H1 (cell line): ENCODE results near the gene MARK3. TPM values are rescaled to one million over a fixed set of nuclear protein-coding genes. Genes with fewer than 3 reads are reported as not detected.
A peak's percentile ranks its signal among the peaks of the same experiment; 100 is the strongest.

ENCODE experiments used
- CTCF ChIA-PET: fragments of 300-600 bp; sonication (Branson Sonifier 250); formaldehyde crosslinking; loops from one replicate; lab custom pipeline; 2021; ENCODE audit not compliant: partially characterized antibody; lab: Charles Lee
- POLR2A ChIA-PET: fragments of 300-600 bp; sonication (Branson Sonifier 250); formaldehyde crosslinking; loops from one replicate; lab custom pipeline; 2021; ENCODE audit warnings: inconsistent platforms; ENCODE audit not compliant: partially characterized antibody; lab: Charles Lee
- DNase-seq, 2 experiments: peaks; one replicate each; pipeline versions ENCODE4 v3.0.0 to v3.0.0-alpha.2; 2010 to 2022; ENCODE audit warnings: low spot score in 2 of 2, low read depth in 1 of 2, mixed read lengths in 1 of 2
- FAIRE-seq: peaks from 2 replicates; lab custom pipeline; 2011; peaks lifted over from hg19 to GRCh38; lab: Jason Lieb, UNC
- H2AFZ ChIP-seq: 2 replicates; pipeline ENCODE4 v1.8.1; 2012; ENCODE audit warnings: low read length, inconsistent platforms
- H2AK5ac ChIP-seq: 2 replicates; pipeline ENCODE4 v1.6.1; 2013; ENCODE audit warnings: low read depth, low read length
- H2BK120ac ChIP-seq: replicated peaks from 2 replicates; pipeline ENCODE3; 2013; ENCODE audit warnings: low read depth, low read length, inconsistent platforms
- H2BK12ac ChIP-seq: 2 replicates; pipeline ENCODE4 v1.6.1; 2013; ENCODE audit warnings: low read depth, low read length
- H2BK15ac ChIP-seq: 2 replicates; pipeline ENCODE4 v1.6.1; 2013; ENCODE audit warnings: low read length
- H2BK20ac ChIP-seq: 2 replicates; pipeline ENCODE4 v1.6.1; 2013; ENCODE audit warnings: low read length
- H2BK5ac ChIP-seq: 2 replicates; pipeline ENCODE4 v1.6.1; 2013; ENCODE audit warnings: low read depth, low read length
- H3K14ac ChIP-seq: 2 replicates; pipeline ENCODE4 v1.6.1; 2013; ENCODE audit warnings: inconsistent platforms; ENCODE audit not compliant: insufficient read length
- H3K18ac ChIP-seq: 2 replicates; pipeline ENCODE4 v1.6.1; 2013; ENCODE audit warnings: low read length; ENCODE audit errors: extremely low read depth
- H3K23ac ChIP-seq: 2 replicates; pipeline ENCODE4 v1.6.1; 2013; ENCODE audit warnings: inconsistent platforms; ENCODE audit not compliant: insufficient read length
- H3K23me2 ChIP-seq: 2 replicates; pipeline ENCODE4 v1.6.1; 2013; ENCODE audit warnings: low read depth, low read length
- H3K27ac ChIP-seq: 2 replicates; pipeline ENCODE4 v1.6.1; 2011; ENCODE audit warnings: low read depth, low read length, inconsistent platforms
- H3K27me3 ChIP-seq, 4 experiments: replicated peaks in 1 of 4; 1 replicate in 1 of 4; 2 replicates in 3 of 4; pipeline versions ENCODE4 v1.6.1 to v1.8.1; 2011 to 2013; ENCODE audit warnings: low read length in 3 of 4, mild to moderate bottlenecking in 3 of 4, inconsistent platforms in 2 of 4, mixed read lengths in 2 of 4, moderate library complexity in 1 of 4; ENCODE audit not compliant: control insufficient read depth in 3 of 4, insufficient read depth in 3 of 4; ENCODE audit errors: extremely low read depth in 1 of 4
- H3K36me3 ChIP-seq, 4 experiments: 2 replicates each; pipeline versions ENCODE4 v1.6.1 to v1.8.1; 2011 to 2013; ENCODE audit warnings: mild to moderate bottlenecking in 4 of 4, low read length in 3 of 4, moderate library complexity in 2 of 4, control low read depth in 1 of 4, inconsistent platforms in 1 of 4; ENCODE audit not compliant: insufficient read depth in 4 of 4, control insufficient read depth in 2 of 4
- H3K4ac ChIP-seq: replicated peaks from 2 replicates; pipeline ENCODE3; 2013; ENCODE audit warnings: low read length, low read depth, mixed read lengths, inconsistent platforms; ENCODE audit not compliant: insufficient read length
- H3K4me1 ChIP-seq, 4 experiments: replicated peaks in 1 of 4; 1 replicate in 1 of 4; 2 replicates in 3 of 4; pipeline versions ENCODE4 v1.6.1 to v1.8.1; 2011 to 2013; ENCODE audit warnings: low read length in 3 of 4, inconsistent platforms in 2 of 4, mixed read lengths in 1 of 4; ENCODE audit not compliant: insufficient read depth in 4 of 4, control insufficient read depth in 3 of 4
- H3K4me2 ChIP-seq, 2 experiments: 2 replicates each; pipeline versions ENCODE4 v1.6.1 to v1.8.1; 2011 to 2013; ENCODE audit warnings: low read depth in 2 of 2, low read length in 2 of 2, control low read depth in 1 of 2, inconsistent platforms in 1 of 2, mild to moderate bottlenecking in 1 of 2; ENCODE audit not compliant: insufficient read depth in 1 of 2
- H3K4me3 ChIP-seq, 4 experiments: fragments of 200-600, 300-600 bp in 1 of 4; sonication (generic), shearing (Covaris generic), sonication (Bioruptor Twin) in 1 of 4; 2 replicates each; pipeline versions ENCODE4 v1.5.1 to v1.8.1; 2011 to 2016; ENCODE audit warnings: low read length in 4 of 4, low read depth in 3 of 4, control low read depth in 2 of 4, inconsistent platforms in 2 of 4, mild to moderate bottlenecking in 2 of 4, mixed read lengths in 1 of 4, moderate library complexity in 1 of 4; ENCODE audit not compliant: insufficient read depth in 2 of 4; ENCODE audit errors: extremely low read depth in 1 of 4
- H3K56ac ChIP-seq: replicated peaks from 2 replicates; pipeline ENCODE3; 2013; ENCODE audit warnings: low read depth, mild to moderate bottlenecking, mixed read lengths, low read length, inconsistent platforms; ENCODE audit not compliant: insufficient read length
- H3K79me1 ChIP-seq: 2 replicates; pipeline ENCODE4 v1.6.1; 2013; ENCODE audit warnings: low read depth, low read length, control low read depth
- H3K79me2 ChIP-seq, 2 experiments: 2 replicates each; pipeline versions ENCODE4 v1.6.1 to v1.8.1; 2012 to 2013; ENCODE audit warnings: low read length in 2 of 2, mild to moderate bottlenecking in 2 of 2, inconsistent platforms in 1 of 2; ENCODE audit not compliant: insufficient read depth in 2 of 2, control insufficient read depth in 1 of 2
- H3K9ac ChIP-seq, 4 experiments: replicated peaks in 1 of 4; 1 replicate in 1 of 4; 2 replicates in 3 of 4; pipeline versions ENCODE4 v1.6.1 to v1.8.1; 2011 to 2013; ENCODE audit warnings: low read depth in 3 of 4, low read length in 3 of 4, control low read depth in 2 of 4, mild to moderate bottlenecking in 2 of 4, moderate library complexity in 2 of 4, inconsistent platforms in 1 of 4; ENCODE audit errors: extremely low read depth in 1 of 4
- H3K9me3 ChIP-seq, 2 experiments: 2 replicates each; pipeline versions ENCODE4 v1.6.1 to v1.8.1; 2012 to 2013; ENCODE audit warnings: mild to moderate bottlenecking in 2 of 2, moderate library complexity in 2 of 2, control low read depth in 1 of 2, inconsistent platforms in 1 of 2, low read depth in 1 of 2, low read length in 1 of 2, mixed read lengths in 1 of 2; ENCODE audit not compliant: insufficient read depth in 2 of 2
- H4K20me1 ChIP-seq, 2 experiments: replicated peaks in 1 of 2; 2 replicates each; pipeline versions ENCODE3 to v1.8.1; 2011 to 2013; ENCODE audit warnings: inconsistent platforms in 2 of 2, low read length in 2 of 2, mild to moderate bottlenecking in 1 of 2; ENCODE audit not compliant: insufficient read depth in 2 of 2, control insufficient read depth in 1 of 2
- H4K5ac ChIP-seq: 2 replicates; pipeline ENCODE4 v1.6.1; 2013; ENCODE audit warnings: low read length, low read depth, mixed read lengths, inconsistent platforms; ENCODE audit not compliant: insufficient read length
- H4K8ac ChIP-seq: 2 replicates; pipeline ENCODE4 v1.8.0; 2013; ENCODE audit warnings: mild to moderate bottlenecking, moderate library complexity, low read length, inconsistent platforms; ENCODE audit not compliant: insufficient read depth; ENCODE audit errors: extremely low read depth
- H4K91ac ChIP-seq: replicated peaks from 2 replicates; pipeline ENCODE3; 2013; ENCODE audit warnings: low read length, mixed read lengths, inconsistent platforms; ENCODE audit not compliant: insufficient read length
- ASH2L ChIP-seq: fragments of 200-600, 300-600 bp; sonication (generic); IDR thresholded peaks from one replicate; pipeline ENCODE4 v1.7.1; 2017; ENCODE audit warnings: low read length
- CBX5 ChIP-seq: fragments of 300-800, 300-1000 bp; sonication (generic); IDR thresholded peaks from 2 replicates; pipeline ENCODE4 v1.7.1; 2016; ENCODE audit warnings: antibody characterized with exemption, low read length, low read depth
- CHD2 ChIP-seq: IDR thresholded peaks from 2 replicates; pipeline ENCODE4 v1.6.1; 2012; ENCODE audit warnings: low read length, improper control_type of control experiment
- GABPA ChIP-seq: IDR thresholded peaks from 2 replicates; pipeline ENCODE4 v1.6.1; 2011; ENCODE audit warnings: mild to moderate bottlenecking, low read length, moderate library complexity, borderline replicate concordance; ENCODE audit not compliant: insufficient read depth
- GTF2F1 ChIP-seq: IDR thresholded peaks from 2 replicates; pipeline ENCODE4 v1.6.1; 2012; ENCODE audit warnings: low read depth, low read length, improper control_type of control experiment, borderline replicate concordance
- KDM4A ChIP-seq: IDR thresholded peaks from one replicate; pipeline ENCODE4 v1.7.1; 2012; ENCODE audit warnings: low read depth, mild to moderate bottlenecking, moderate library complexity, low read length, inconsistent platforms; ENCODE audit not compliant: severe bottlenecking
- NRF1 ChIP-seq: IDR thresholded peaks from 2 replicates; pipeline ENCODE4 v1.6.1; 2011; ENCODE audit warnings: mild to moderate bottlenecking, low read depth, low read length, improper control_type of control experiment
- RBBP5 ChIP-seq: IDR thresholded peaks from 2 replicates; pipeline ENCODE4 v1.7.1; 2012; ENCODE audit warnings: low read depth, mild to moderate bottlenecking, inconsistent platforms, low read length, moderate library complexity, borderline replicate concordance
- SRF ChIP-seq: IDR thresholded peaks from 2 replicates; pipeline ENCODE4 v1.6.1; 2011; ENCODE audit warnings: mild to moderate bottlenecking, low read depth, low read length, moderate library complexity
- SUZ12 ChIP-seq: fragments of 200-600 bp; sonication (generic); IDR thresholded peaks from 2 replicates; pipeline ENCODE4 v1.6.1; 2012; ENCODE audit warnings: mild to moderate bottlenecking, inconsistent platforms, low read length, moderate library complexity, mixed read lengths
- YY1 ChIP-seq: IDR thresholded peaks from 2 replicates; pipeline ENCODE4 v1.6.1; 2011; ENCODE audit warnings: low read depth, mild to moderate bottlenecking, low read length
- WGBS, 2 experiments: shearing (Covaris generic) in 1 of 2; methylation state at CpG; one replicate each; pipeline versions ENCODE4 v1.1.6 to v1.1.7; 2013 to 2015; ENCODE audit warnings: low lambda C conversion rate in 2 of 2, mixed read lengths in 2 of 2, inconsistent platforms in 1 of 2, low coverage in 1 of 2, missing lambda C conversion rate in 1 of 2; ENCODE audit not compliant: insufficient replicate concordance in 2 of 2, insufficient coverage in 1 of 2, insufficient read length in 1 of 2; ENCODE audit errors: extremely low coverage in 1 of 2, missing lambda C conversion rate in 1 of 2; 5-methylcytosine and 5-hydroxymethylcytosine counted together
- polyA plus RNA-seq, 7 experiments: library from polyadenylated mRNA; depleted of rRNA in 3 of 7; stranded (reverse) in 5 of 7; unstranded in 2 of 7; fragments of >200 nt in 5 of 7; fragments of 200-250 nt in 2 of 7; gene quantifications; 1 replicate in 5 of 7; 2 replicates in 1 of 7; 4 replicates in 1 of 7; pipeline versions ENCODE4 v1.2.1 to v1.2.3, GENCODE V29; 2011 to 2013; ENCODE audit warnings: missing spikeins in 2 of 7, mixed read lengths in 2 of 7
- total RNA-seq: library from RNA; stranded (reverse); fragmentation: NEBNext Ultra II Directional; extraction: Animal tissue kit (Norgen Biotek cat#: 25700); gene quantifications from 2 replicates; pipeline ENCODE4 v1.2.1, GENCODE V29; 2021
- TF ChIP-seq, protein P1 (sequence below): IDR thresholded peaks from 2 replicates; pipeline ENCODE4 v1.6.1; 2012; ENCODE audit warnings: inconsistent platforms

Gene MARK3
- total and polyA plus RNA-seq, 2 of the 8 experiments (the other 6 are each of a cell fraction or from before 2014, with no cell fraction given), result 39.4 to 76.9 TPM

DNA sequence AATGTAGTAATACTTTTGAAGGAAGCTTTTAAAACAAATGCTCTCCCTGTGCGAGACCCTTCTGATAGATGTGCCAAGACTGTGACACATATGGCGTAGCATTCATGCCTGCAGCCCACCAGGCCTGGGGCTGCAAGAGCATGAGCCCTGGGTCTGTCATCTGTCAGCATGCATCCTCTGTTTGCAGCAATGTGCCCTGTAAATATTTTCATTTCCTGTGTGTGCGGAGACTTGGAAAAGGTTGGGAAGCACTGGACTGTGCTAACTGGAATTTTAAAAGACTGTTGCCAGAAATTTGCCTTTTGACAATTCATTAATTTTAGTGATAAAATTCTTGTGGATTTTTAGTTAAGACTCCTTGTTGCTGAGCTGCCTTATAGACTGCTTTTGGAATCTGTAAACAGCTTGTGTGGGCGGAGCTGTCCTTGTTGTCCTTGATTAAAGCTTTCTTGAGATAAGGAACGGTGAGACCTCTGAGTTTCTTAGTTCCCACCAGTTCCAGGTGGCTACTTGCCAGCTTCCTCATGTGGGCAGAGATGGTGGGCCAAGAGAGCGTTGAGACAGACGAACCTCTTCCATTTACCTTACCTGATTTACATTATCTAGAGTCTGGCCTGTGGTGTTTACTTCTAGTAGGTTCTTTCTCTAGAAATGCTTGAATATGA, 23.4 kb downstream of the MARK3 start:
- Histone ChIP-seq H4K5ac (no peak overlapping the region), H2BK20ac (no peak overlapping the region), H3K4me1 (peaks cover 0 to 3% (median 0%) of the 10 kb centered on the region in 4 experiments; a peak in 1 of 7 replicates), H2BK120ac (no peak overlapping the region), H4K8ac (no peak overlapping the region), H3K23me2 (no peaks in the 10 kb centered on the region), H2BK12ac (0 out of 2 replicates have a peak overlapping the region, but pooled peaks have one; percentile 17), H3K36me3 (peaks cover 0 to 24% (median 1%) of the 10 kb centered on the region in 4 experiments; a peak in 5 of 8 replicates), H2BK15ac (no peak overlapping the region), H3K27me3 (no peaks in the 10 kb centered on the region), H3K4me2 (no peak overlapping the region), H3K14ac (no peak overlapping the region), H3K9me3 (no peaks in the 10 kb centered on the region), H3K56ac (no peak overlapping the region), H4K91ac (no peak overlapping the region), H2BK5ac (no peak overlapping the region), H2AFZ (no peak overlapping the region), H3K4ac (no peak overlapping the region), H3K27ac (no peak overlapping the region), H3K9ac (no peak overlapping the region), H3K79me2 (peaks cover 0 to 52% of the 10 kb centered on the region in 2 experiments; a peak in 2 of 4 replicates), H3K79me1 (peaks cover 5% of the 10 kb centered on the region; the same call in 1 of the 2 replicates), H3K18ac (no peak overlapping the region), H2AK5ac (no peak overlapping the region), H4K20me1 (peaks cover 3 to 7% of the 10 kb centered on the region in 2 experiments), H3K23ac (no peak overlapping the region), H3K4me3 (no peak overlapping the region)
- FAIRE-seq (no peak), DNase-seq (no peak)
- ChIA-PET POLR2A (interaction anchor here (0.6 kb wide), 1 partner anchor 287 kb away, joined by 3 read pairs; no protein-coding TSS in a partner anchor), CTCF (interaction anchor here (0.6 to 1.4 kb wide), 3 partner anchors 18 to 19 kb away, joined by 3 to 6 read pairs (median 4); no protein-coding TSS in a partner anchor)
- WGBS, 2 experiments, result 90% methylated on average over 7 of the region's 7 CpGs; no CpG with 5 or more reads in 1 of the 2 experiments
- TF ChIP-seq SUZ12, result no peak
- TF ChIP-seq RBBP5, result no peak
- no peak for TF ChIP-seq SRF
- TF ChIP-seq ASH2L, result no peak
- no peak for TF ChIP-seq CHD2
- no peak for TF ChIP-seq KDM4A
- TF ChIP-seq, protein P1, sequence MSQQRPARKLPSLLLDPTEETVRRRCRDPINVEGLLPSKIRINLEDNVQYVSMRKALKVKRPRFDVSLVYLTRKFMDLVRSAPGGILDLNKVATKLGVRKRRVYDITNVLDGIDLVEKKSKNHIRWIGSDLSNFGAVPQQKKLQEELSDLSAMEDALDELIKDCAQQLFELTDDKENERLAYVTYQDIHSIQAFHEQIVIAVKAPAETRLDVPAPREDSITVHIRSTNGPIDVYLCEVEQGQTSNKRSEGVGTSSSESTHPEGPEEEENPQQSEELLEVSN, result no peak
- TF ChIP-seq NRF1, result no peak
- TF ChIP-seq GTF2F1, result no peak
- TF ChIP-seq GABPA, result no peak
- no peak for TF ChIP-seq YY1
- TF ChIP-seq CBX5, result no peak
